ENCODE results near the gene DLGAP1.
"Not testable (repeated sequence)": the region's sequence is repeated elsewhere in the genome, so short reads cannot be mapped to it uniquely, and the experiment has no call there.

GRCh38 chr18:4022749-4023148 is 432.4 kb downstream of the DLGAP1 start:
- not testable (repeated sequence) for TF ChIP-seq ATF7 (IDR thresholded peaks at IDR 0.05; ENCODE audit: low read depth); CTCF (IDR thresholded peaks at IDR 0.05 in 2 of 3, conservative IDR thresholded peaks at IDR 0.05 in 1 of 3; ENCODE audit: control insufficient read depth in 2 of 3, extremely low read depth in 1 of 3, insufficient read depth in 1 of 3, low read depth in 3 of 3, low read length in 3 of 3); ZNF687 (IDR thresholded peaks at IDR 0.05); POLR2A (IDR thresholded peaks at IDR 0.05; ENCODE audit: low read depth, low read length); KDM1A (IDR thresholded peaks at IDR 0.05; ENCODE audit: borderline replicate concordance); USF2 (IDR thresholded peaks at IDR 0.05; ENCODE audit: borderline replicate concordance, low read depth, low read length); LARP7 (IDR thresholded peaks at IDR 0.05); RBBP5 (conservative IDR thresholded peaks at IDR 0.05); SIN3A (IDR thresholded peaks at IDR 0.05; ENCODE audit: low read depth, low read length); CBX5 (IDR thresholded peaks at IDR 0.05; ENCODE audit: low read depth); ATF3 (IDR thresholded peaks at IDR 0.05; ENCODE audit: borderline replicate concordance, extremely low read depth, low read depth, low read length); SMC3 (IDR thresholded peaks at IDR 0.05; ENCODE audit: borderline replicate concordance, low read length); POLR2AphosphoS5 (IDR thresholded peaks at IDR 0.05; ENCODE audit: low read length)
